CD14-positive monocyte (primary cell): ENCODE results near the gene ZNF91. TPM values are rescaled to one million over a fixed set of nuclear protein-coding genes. Genes with fewer than 3 reads are reported as not detected.

Experiments
- DNase-seq, 3 donors: peaks; one replicate each; pipeline ENCODE4 v3.0.0-alpha.2; 2011 to 2022
- H2AFZ ChIP-seq: 2 replicates; pipeline ENCODE4 v1.6.0; 2012; ENCODE audit warnings: mild to moderate bottlenecking, low read depth, low read length, inconsistent platforms; ENCODE audit not compliant: insufficient read depth, poor library complexity, severe bottlenecking
- H3K27ac ChIP-seq, 2 donors: 1 replicate in 1 of 2; 2 replicates in 1 of 2; pipeline ENCODE4 v1.5.1; 2012 to 2013; ENCODE audit warnings: low read length in 2 of 2, control low read depth in 1 of 2, inconsistent platforms in 1 of 2, low read depth in 1 of 2, mild to moderate bottlenecking in 1 of 2
- H3K27me3 ChIP-seq, 2 donors: one replicate each; pipeline versions ENCODE4 v1.6.0 to v1.6.1; 2011 to 2013; ENCODE audit warnings: low read length in 2 of 2; ENCODE audit not compliant: control insufficient read depth in 2 of 2, insufficient read depth in 2 of 2
- H3K36me3 ChIP-seq, 2 donors: replicated peaks in 1 of 2; 1 replicate in 1 of 2; 2 replicates in 1 of 2; pipeline versions ENCODE4 v1.5.1 to v1.6.1; 2012 to 2013; ENCODE audit warnings: low read length in 2 of 2, control low read depth in 1 of 2, inconsistent platforms in 1 of 2, mild to moderate bottlenecking in 1 of 2; ENCODE audit not compliant: insufficient read depth in 2 of 2, control insufficient read depth in 1 of 2
- H3K4me1 ChIP-seq, 2 donors: 1 replicate in 1 of 2; 2 replicates in 1 of 2; pipeline versions ENCODE4 v1.5.1 to v1.6.1; 2012 to 2013; ENCODE audit warnings: low read length in 2 of 2, control low read depth in 1 of 2, inconsistent platforms in 1 of 2, mild to moderate bottlenecking in 1 of 2, moderate library complexity in 1 of 2; ENCODE audit not compliant: insufficient read depth in 2 of 2, control insufficient read depth in 1 of 2
- H3K4me2 ChIP-seq: replicated peaks from 2 replicates; pipeline ENCODE3; 2012; ENCODE audit warnings: low read length, moderate library complexity, mild to moderate bottlenecking; ENCODE audit not compliant: poor library complexity, severe bottlenecking; ENCODE audit errors: extremely low read depth
- H3K4me3 ChIP-seq, 3 experiments: fragments of 200-600 bp in 1 of 3; sonication (generic) in 1 of 3; replicated peaks in 1 of 3; 1 replicate in 2 of 3; 2 replicates in 1 of 3; pipeline ENCODE4 v1.5.1; 2011 to 2013; ENCODE audit warnings: low read length in 3 of 3, mild to moderate bottlenecking in 3 of 3, control low read depth in 2 of 3, low read depth in 2 of 3, inconsistent platforms in 1 of 3, moderate library complexity in 1 of 3
- H3K79me2 ChIP-seq: 2 replicates; pipeline ENCODE4 v1.6.0; 2012; ENCODE audit warnings: mild to moderate bottlenecking, control low read depth, inconsistent platforms, low read length, moderate library complexity; ENCODE audit not compliant: insufficient read depth
- H3K9ac ChIP-seq: 2 replicates; pipeline ENCODE4 v1.6.0; 2017; ENCODE audit warnings: low read length, mild to moderate bottlenecking; ENCODE audit not compliant: insufficient read depth, poor library complexity, severe bottlenecking
- H3K9me3 ChIP-seq, 2 donors: replicated peaks in 1 of 2; 1 replicate in 1 of 2; 2 replicates in 1 of 2; pipeline versions ENCODE4 v1.5.1 to v1.6.1; 2012 to 2013; ENCODE audit warnings: low read length in 2 of 2, control low read depth in 1 of 2; ENCODE audit not compliant: control insufficient read depth in 1 of 2, insufficient read depth in 1 of 2
- H4K20me1 ChIP-seq: 2 replicates; pipeline ENCODE4 v1.6.0; 2012; ENCODE audit warnings: mild to moderate bottlenecking, low read length, control low read depth, moderate library complexity; ENCODE audit not compliant: insufficient read depth
- H3K27ac Mint-ChIP-seq, 7 donors: one replicate each; pipeline ENCODE4 v1.8.0; 2020; ENCODE audit warnings: mild to moderate bottlenecking in 7 of 7, mixed read lengths in 7 of 7, moderate library complexity in 6 of 7, inconsistent platforms in 2 of 7
- H3K27me3 Mint-ChIP-seq, 3 donors: one replicate each; pipeline ENCODE4 v1.8.0; 2021 to 2022; ENCODE audit warnings: low read depth in 3 of 3, mild to moderate bottlenecking in 3 of 3, mixed read lengths in 3 of 3, moderate library complexity in 3 of 3, inconsistent platforms in 1 of 3
- H3K36me3 Mint-ChIP-seq, 2 donors: one replicate each; pipeline ENCODE4 v1.8.0; 2020; ENCODE audit warnings: mixed read lengths in 2 of 2, inconsistent platforms in 1 of 2, mild to moderate bottlenecking in 1 of 2
- H3K4me1 Mint-ChIP-seq: one replicate; pipeline ENCODE4 v1.8.0; 2020; ENCODE audit warnings: mild to moderate bottlenecking, mixed read lengths
- H3K4me3 Mint-ChIP-seq, 2 donors: one replicate each; pipeline ENCODE4 v1.8.0; 2020; ENCODE audit warnings: mild to moderate bottlenecking in 2 of 2, mixed read lengths in 2 of 2, moderate library complexity in 1 of 2
- H3K9me3 Mint-ChIP-seq, 7 donors: one replicate each; pipeline ENCODE4 v1.8.0; 2020 to 2022; ENCODE audit warnings: mixed read lengths in 7 of 7, mild to moderate bottlenecking in 6 of 7, moderate library complexity in 6 of 7, inconsistent platforms in 2 of 7
- CTCF ChIP-seq: fragments of 200-600 bp; IDR thresholded peaks from one replicate; pipeline ENCODE4 v1.8.0; 2022; ENCODE audit warnings: antibody characterized with exemption, mild to moderate bottlenecking
- WGBS: methylation state at CpG from one replicate; pipeline ENCODE4 v1.1.5; 2013; ENCODE audit warnings: missing lambda C conversion rate; ENCODE audit not compliant: insufficient coverage; 5-methylcytosine and 5-hydroxymethylcytosine counted together
- intact Hi-C, 2 donors: fragments of 100-400 bp; cut with micrococcal nuclease; formaldehyde crosslinking; loops; one replicate each; pipeline versions ENCODE4 v1.15.0 to v1.15.1; 2023
- polyA plus RNA-seq, 3 donors: library from polyadenylated mRNA; depleted of rRNA in 1 of 3; unstranded in 2 of 3; stranded (reverse) in 1 of 3; fragments of 300-500 nt in 2 of 3; fragments of >200 nt in 1 of 3; fragmentation: Illumina TruSeq in 2 of 3; gene quantifications; 1 replicate in 2 of 3; 2 replicates in 1 of 3; pipeline ENCODE4 v1.2.3, GENCODE V29; 2012 to 2021

The ZNF91 gene
- polyA plus RNA-seq, 3 donors = 3.5 to 5.5 (median 4.9) TPM

GRCh38 chr19:23351806-23352205, 43.5 kb downstream of the ZNF91 start:
- Mint-ChIP-seq H3K36me3 (peaks cover 19 to 27% of the 10 kb centered on the region in 2 donors), H3K4me1 (no peaks in the 10 kb centered on the region), H3K27ac (no peak overlapping the region), H3K4me3 (no peak overlapping the region), H3K9me3 (peaks cover 70 to 98% (median 93%) of the 10 kb centered on the region in 7 donors), H3K27me3 (no peaks in the 10 kb centered on the region)
- H3K79me2 ChIP-seq = peaks cover 4% of the 10 kb centered on the region
- no peak overlapping the region for H3K27ac ChIP-seq
- H3K9me3 ChIP-seq = peaks cover 62 to 100% of the 10 kb centered on the region in 2 donors
- H3K9ac ChIP-seq = no peak overlapping the region
- no peak for TF ChIP-seq CTCF
- H3K36me3 ChIP-seq = peaks cover 0 to 41% of the 10 kb centered on the region in 2 donors
- no peak overlapping the region for H3K4me2 ChIP-seq
- WGBS = 100% methylated on average over 1 of the region's 4 CpGs
- no peak overlapping the region for H2AFZ ChIP-seq
- H3K27me3 ChIP-seq = no peaks in the 10 kb centered on the region
- peak overlapping the region in 1 of 3 experiments; percentile 34 for H3K4me3 ChIP-seq
- DNase-seq = no peak
- no peaks in the 10 kb centered on the region for H3K4me1 ChIP-seq
- H4K20me1 ChIP-seq = no peaks in the 10 kb centered on the region
- intact Hi-C loops = no loop called here

DNA sequence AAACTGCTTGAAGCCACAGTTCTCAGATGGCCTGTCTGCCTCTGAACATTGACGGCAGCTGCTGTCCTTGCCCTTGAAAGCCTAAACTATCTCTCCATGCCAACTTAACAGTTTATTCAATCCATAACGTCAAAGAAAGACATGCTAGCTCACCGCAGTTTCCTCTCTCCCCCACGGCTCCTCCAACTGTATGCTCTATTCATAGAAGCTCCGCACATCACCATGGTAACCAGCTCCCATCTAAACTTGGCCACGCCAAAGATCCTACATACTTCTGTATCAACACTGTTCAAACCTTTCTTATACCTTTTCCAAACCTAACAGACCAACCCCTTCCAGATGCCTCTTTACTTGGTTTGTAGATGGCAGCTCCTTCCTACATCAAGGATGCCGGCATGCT, 48.6 kb downstream of the ZNF91 start:
- Histone ChIP-seq H3K4me2 (no peak overlapping the region), H3K27ac (no peak overlapping the region), H4K20me1 (no peaks in the 10 kb centered on the region), H3K27me3 (no peaks in the 10 kb centered on the region), H3K9me3 (peaks cover 78 to 100% of the 10 kb centered on the region in 2 donors), H3K79me2 (no peaks in the 10 kb centered on the region), H3K9ac (no peak overlapping the region), H3K36me3 (peaks cover 0 to 72% of the 10 kb centered on the region in 2 donors), H3K4me1 (no peaks in the 10 kb centered on the region), H3K4me3 (peak overlapping the region in 1 of 3 experiments; percentile 40), H2AFZ (no peak overlapping the region)
- H3K27me3 Mint-ChIP-seq = peaks cover 0 to 1% (median 0%) of the 10 kb centered on the region in 3 donors
- DNase-seq = no peak
- WGBS = 97% methylated on average over 6 of the region's 7 CpGs
- TF ChIP-seq CTCF = no peak
- H3K4me1 Mint-ChIP-seq = no peaks in the 10 kb centered on the region
- no peak overlapping the region for H3K4me3 Mint-ChIP-seq
- peak overlapping the region in 1 of 7 donors; percentile 41 for H3K27ac Mint-ChIP-seq
- H3K36me3 Mint-ChIP-seq = peaks cover 26 to 38% of the 10 kb centered on the region in 2 donors
- intact Hi-C loops = no loop called here
- peaks cover 63 to 94% (median 85%) of the 10 kb centered on the region in 7 donors for H3K9me3 Mint-ChIP-seq
